ENCODE results near the gene KRTAP21-3. TPM values are rescaled to one million over a fixed set of nuclear protein-coding genes. Genes with fewer than 3 reads are reported as not detected.

The KRTAP21-3 gene
- total RNA-seq, 1 experiment from 2014 or later, result not detected

GRCh38 chr21:30717105-30717504 is 1.5 kb downstream of the KRTAP21-3 start:
- Mint-ChIP-seq H3K27me3 (ENCODE audit: unreplicated experiment) (no peaks in the 10 kb centered on the region), H3K9me3 (ENCODE audit: low read depth, unreplicated experiment) (peaks cover 6% of the 10 kb centered on the region), H3K36me3 (ENCODE audit: insufficient read depth, unreplicated experiment) (no peaks in the 10 kb centered on the region), H3K4me1 (ENCODE audit: low read depth, unreplicated experiment) (no peaks in the 10 kb centered on the region), H3K4me3 (ENCODE audit: low read depth, unreplicated experiment) (no peak overlapping the region), H3K27ac (ENCODE audit: unreplicated experiment) (no peak overlapping the region)
- TF ChIP-seq CTCF (IDR thresholded peaks at IDR 0.05; ENCODE audit: unreplicated experiment), result no peak
- DNase-seq, result no peak
- CTCF ChIA-PET, result no interaction called here
- intact Hi-C loops (cut with micrococcal nuclease; ENCODE audit: unreplicated experiment), result no loop called here
- BruUV-seq (replicated peaks), result no TSS peak

GRCh38 chr21:30714946-30715345 is 3.6 kb downstream of the KRTAP21-3 start:
- no TSS peak for BruUV-seq (replicated peaks)
- Mint-ChIP-seq H3K27ac (ENCODE audit: unreplicated experiment) (no peak overlapping the region), H3K4me3 (ENCODE audit: low read depth, unreplicated experiment) (no peak overlapping the region), H3K36me3 (ENCODE audit: insufficient read depth, unreplicated experiment) (no peaks in the 10 kb centered on the region), H3K9me3 (ENCODE audit: low read depth, unreplicated experiment) (peaks cover 10% of the 10 kb centered on the region), H3K4me1 (ENCODE audit: low read depth, unreplicated experiment) (no peaks in the 10 kb centered on the region), H3K27me3 (ENCODE audit: unreplicated experiment) (no peaks in the 10 kb centered on the region)
- CTCF ChIA-PET, result no interaction called here
- TF ChIP-seq CTCF (IDR thresholded peaks at IDR 0.05; ENCODE audit: unreplicated experiment), result no peak
- intact Hi-C loops (cut with micrococcal nuclease; ENCODE audit: unreplicated experiment), result no loop called here
- no peak for DNase-seq

GRCh38 chr21:30714456-30714855 is 4.1 kb downstream of the KRTAP21-3 start:
- Mint-ChIP-seq H3K4me3 (ENCODE audit: low read depth, unreplicated experiment) (no peak overlapping the region), H3K36me3 (ENCODE audit: insufficient read depth, unreplicated experiment) (no peaks in the 10 kb centered on the region), H3K27ac (ENCODE audit: unreplicated experiment) (no peak overlapping the region), H3K9me3 (ENCODE audit: low read depth, unreplicated experiment) (peaks cover 10% of the 10 kb centered on the region), H3K4me1 (ENCODE audit: low read depth, unreplicated experiment) (no peaks in the 10 kb centered on the region), H3K27me3 (ENCODE audit: unreplicated experiment) (no peaks in the 10 kb centered on the region)
- CTCF ChIA-PET, result no interaction called here
- intact Hi-C loops (cut with micrococcal nuclease; ENCODE audit: unreplicated experiment), result no loop called here
- BruUV-seq (replicated peaks), result no TSS peak
- TF ChIP-seq CTCF (IDR thresholded peaks at IDR 0.05; ENCODE audit: unreplicated experiment), result no peak
- no peak for DNase-seq

- no TSS peak for BruUV-seq (replicated peaks)
- H3K27ac Mint-ChIP-seq (ENCODE audit: unreplicated experiment), result no peak overlapping the region
- no peak overlapping the region for H3K4me3 Mint-ChIP-seq (ENCODE audit: low read depth, unreplicated experiment)
- TF ChIP-seq CTCF (IDR thresholded peaks at IDR 0.05; ENCODE audit: unreplicated experiment), result no peak
- H3K4me1 Mint-ChIP-seq (ENCODE audit: low read depth, unreplicated experiment), result no peaks in the 10 kb centered on the region
- intact Hi-C loops (cut with micrococcal nuclease; ENCODE audit: unreplicated experiment), result no loop called here
- DNase-seq, result no peak
- CTCF ChIA-PET, result no interaction called here
- no peaks in the 10 kb centered on the region for H3K27me3 Mint-ChIP-seq (ENCODE audit: unreplicated experiment)
- H3K36me3 Mint-ChIP-seq (ENCODE audit: insufficient read depth, unreplicated experiment), result no peaks in the 10 kb centered on the region
- peaks cover 10% of the 10 kb centered on the region for H3K9me3 Mint-ChIP-seq (ENCODE audit: low read depth, unreplicated experiment)
Measured at GRCh38 chr21:30713766-30714165, 4.8 kb downstream of the KRTAP21-3 start.

GRCh38 chr21:30710499-30710898 is 8.1 kb downstream of the KRTAP21-3 start:
- no peak for DNase-seq
- intact Hi-C loops (cut with micrococcal nuclease; ENCODE audit: unreplicated experiment), result no loop called here
- CTCF ChIA-PET, result no interaction called here

More at GRCh38 chr21:30710499-30710898, 8.1 kb downstream of the KRTAP21-3 start:
- Mint-ChIP-seq H3K27ac (ENCODE audit: unreplicated experiment) (no peak overlapping the region), H3K4me1 (ENCODE audit: low read depth, unreplicated experiment) (no peaks in the 10 kb centered on the region), H3K36me3 (ENCODE audit: insufficient read depth, unreplicated experiment) (no peaks in the 10 kb centered on the region), H3K9me3 (ENCODE audit: low read depth, unreplicated experiment) (peaks cover 6% of the 10 kb centered on the region), H3K4me3 (ENCODE audit: low read depth, unreplicated experiment) (no peak overlapping the region), H3K27me3 (ENCODE audit: unreplicated experiment) (no peaks in the 10 kb centered on the region)
- BruUV-seq (replicated peaks), result no TSS peak
- TF ChIP-seq CTCF (IDR thresholded peaks at IDR 0.05; ENCODE audit: unreplicated experiment), result no peak
